HG03354 (cell line): ENCODE data around the gene GNAS.

Experiments
- ATAC-seq: cut with Tn5 transposase; IDR thresholded peaks from one replicate; pipeline ENCODE4 v1.9.1; 2021; ENCODE audit warnings: mild to moderate bottlenecking; ENCODE audit not compliant: unreplicated experiment, poor library complexity, severe bottlenecking

GNAS gene

GRCh38 chr20:58956078-58956477 is 103.6 kb downstream of the GNAS start:
- no peak for ATAC-seq

- no peak for ATAC-seq
Observed at GRCh38 chr20:58959652-58960051, 107.1 kb downstream of the GNAS start.
